ENCODE data around the gene MT1A.

DNA sequence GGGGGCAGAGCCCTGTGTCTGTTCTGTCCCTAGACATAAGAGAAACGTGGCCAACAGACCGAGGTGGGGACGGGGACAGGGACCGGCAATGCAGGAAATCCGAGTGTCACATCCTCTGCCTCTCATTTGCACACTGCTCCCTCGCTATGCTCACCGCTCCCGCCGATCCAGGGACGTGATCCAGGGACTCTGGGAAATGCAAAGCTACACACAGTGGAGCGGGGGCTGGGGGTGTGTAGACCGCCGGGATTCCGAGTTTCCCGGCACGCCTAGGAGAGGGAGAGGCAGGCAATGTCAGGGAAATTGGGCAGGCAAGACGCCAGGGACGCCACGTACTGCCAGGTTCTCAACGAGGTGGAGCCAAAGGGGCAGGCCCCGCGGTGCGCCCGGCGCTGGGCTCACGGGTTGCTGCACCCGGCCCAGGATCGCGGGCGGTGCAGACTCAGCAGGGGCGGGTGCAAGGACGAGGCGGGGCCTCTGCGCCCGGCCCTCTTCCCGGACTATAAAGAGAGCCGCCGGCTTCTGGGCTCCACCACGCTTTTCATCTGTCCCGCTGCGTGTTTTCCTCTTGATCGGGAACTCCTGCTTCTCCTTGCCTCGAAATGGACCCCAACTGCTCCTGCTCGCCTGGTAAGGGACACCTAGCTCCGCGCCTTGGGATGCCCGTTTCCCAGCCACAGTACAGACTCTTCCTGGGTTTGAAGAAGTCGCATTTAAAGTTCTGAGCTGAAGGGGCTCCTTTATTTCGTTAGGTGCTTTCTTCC, 43.7 kb downstream of the MT1A start, which contains the start of gene MT1X:
- TF ChIP-seq, protein P1, sequence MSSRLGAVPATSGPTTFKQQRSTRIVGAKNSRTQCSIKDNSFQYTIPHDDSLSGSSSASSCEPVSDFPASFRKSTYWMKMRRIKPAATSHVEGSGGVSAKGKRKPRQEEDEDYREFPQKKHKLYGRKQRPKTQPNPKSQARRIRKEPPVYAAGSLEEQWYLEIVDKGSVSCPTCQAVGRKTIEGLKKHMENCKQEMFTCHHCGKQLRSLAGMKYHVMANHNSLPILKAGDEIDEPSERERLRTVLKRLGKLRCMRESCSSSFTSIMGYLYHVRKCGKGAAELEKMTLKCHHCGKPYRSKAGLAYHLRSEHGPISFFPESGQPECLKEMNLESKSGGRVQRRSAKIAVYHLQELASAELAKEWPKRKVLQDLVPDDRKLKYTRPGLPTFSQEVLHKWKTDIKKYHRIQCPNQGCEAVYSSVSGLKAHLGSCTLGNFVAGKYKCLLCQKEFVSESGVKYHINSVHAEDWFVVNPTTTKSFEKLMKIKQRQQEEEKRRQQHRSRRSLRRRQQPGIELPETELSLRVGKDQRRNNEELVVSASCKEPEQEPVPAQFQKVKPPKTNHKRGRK (CRISPR knock-in tag; IDR thresholded peaks at IDR 0.05; ENCODE audit: borderline replicate concordance): no peak
- TF ChIP-seq, protein P2, sequence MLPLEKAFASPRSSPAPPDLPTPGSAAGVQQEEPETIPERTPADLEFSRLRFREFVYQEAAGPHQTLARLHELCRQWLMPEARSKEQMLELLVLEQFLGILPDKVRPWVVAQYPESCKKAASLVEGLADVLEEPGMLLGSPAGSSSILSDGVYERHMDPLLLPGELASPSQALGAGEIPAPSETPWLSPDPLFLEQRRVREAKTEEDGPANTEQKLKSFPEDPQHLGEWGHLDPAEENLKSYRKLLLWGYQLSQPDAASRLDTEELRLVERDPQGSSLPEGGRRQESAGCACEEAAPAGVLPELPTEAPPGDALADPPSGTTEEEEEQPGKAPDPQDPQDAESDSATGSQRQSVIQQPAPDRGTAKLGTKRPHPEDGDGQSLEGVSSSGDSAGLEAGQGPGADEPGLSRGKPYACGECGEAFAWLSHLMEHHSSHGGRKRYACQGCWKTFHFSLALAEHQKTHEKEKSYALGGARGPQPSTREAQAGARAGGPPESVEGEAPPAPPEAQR (CRISPR knock-in tag; IDR thresholded peaks at IDR 0.05): no peak
